HL-60 (cell line): ENCODE data around the gene CIZ1.

Experiments used
- CTCF ChIP-seq: IDR thresholded peaks from one replicate; pipeline ENCODE4 v1.5.1; 2011; ENCODE audit warnings: low read length, control low read depth, inconsistent platforms; ENCODE audit not compliant: insufficient read depth
- GABPA ChIP-seq: IDR thresholded peaks from 2 replicates; pipeline ENCODE4 v1.6.1; 2012; ENCODE audit warnings: low read depth
- POLR2AphosphoS5 ChIP-seq: IDR thresholded peaks from 2 replicates; pipeline ENCODE4 v1.6.1; 2012; ENCODE audit warnings: low read depth
- REST ChIP-seq: IDR thresholded peaks from 2 replicates; pipeline ENCODE4 v1.6.1; 2012; ENCODE audit warnings: low read depth; ENCODE audit not compliant: insufficient replicate concordance
- SPI1 ChIP-seq: IDR thresholded peaks from 2 replicates; pipeline ENCODE4 v1.6.1; 2012; ENCODE audit warnings: low read depth, mild to moderate bottlenecking, borderline replicate concordance

- no peak for TF ChIP-seq CTCF
- no peak for TF ChIP-seq POLR2AphosphoS5
- no peak for TF ChIP-seq REST
- TF ChIP-seq GABPA = no peak
- no peak for TF ChIP-seq SPI1
Measured at GRCh38 chr9:128122809-128123175, 68.6 kb downstream of the CIZ1 start.
